ENCODE measurements around the gene ICE1. TPM values are rescaled to one million over a fixed set of nuclear protein-coding genes. Genes with fewer than 3 reads are reported as not detected.

The ICE1 gene
- total and polyA plus RNA-seq, 2 of the 4 experiments (the other 2 are of a cell fraction), result 9.0 to 18.5 TPM

- Histone ChIP-seq H3K36me3 (ENCODE audit: control insufficient read depth, insufficient read depth, low read length) (no peaks in the 10 kb centered on the region), H3K9me3 (ENCODE audit: control insufficient read depth, insufficient read depth, low read length) (no peaks in the 10 kb centered on the region), H4K91ac (ENCODE audit: insufficient read depth, low read depth, low read length) (no peak overlapping the region), H3K4me2 (ENCODE audit: low read depth, low read length) (no peak overlapping the region), H2AK5ac (ENCODE audit: low read depth, low read length) (no peak overlapping the region), H3K79me1 (ENCODE audit: low read depth in 1 of 2, low read length in 2 of 2) (no peaks in the 10 kb centered on the region), H2AK9ac (replicated peaks; ENCODE audit: low read depth, low read length, poor library complexity) (no peak overlapping the region), H3K14ac (replicated peaks; ENCODE audit: low read depth, low read length) (no peak overlapping the region), H3K18ac (ENCODE audit: low read depth, low read length) (no peak overlapping the region), H3K4me1 (ENCODE audit: control insufficient read depth, insufficient read depth, low read length) (peaks cover 2% of the 10 kb centered on the region; the same call in 1 of the 2 replicates), H3K9ac (ENCODE audit: low read depth, low read length) (no peak overlapping the region), H2AFZ (replicated peaks; ENCODE audit: low read length, poor library complexity) (no peak overlapping the region), H3K9me1 (ENCODE audit: insufficient read depth, low read length) (no peaks in the 10 kb centered on the region), H2BK5ac (ENCODE audit: low read depth, low read length, poor library complexity, severe bottlenecking) (no peak overlapping the region), H2BK20ac (ENCODE audit: low read depth, low read length) (no peak overlapping the region), H3K23ac (ENCODE audit: low read depth, low read length) (no peak overlapping the region), H4K20me1 (ENCODE audit: insufficient read depth, low read length) (no peaks in the 10 kb centered on the region), H2BK15ac (ENCODE audit: low read depth, low read length) (no peak overlapping the region), H4K5ac (ENCODE audit: low read depth, low read length) (no peak overlapping the region), H3K4ac (ENCODE audit: low read depth, low read length) (no peak overlapping the region), H3K56ac (ENCODE audit: extremely low read depth, insufficient read depth, low read length) (no peak overlapping the region), H3K27me3 (ENCODE audit: control insufficient read depth, insufficient read depth, low read length) (no peaks in the 10 kb centered on the region), H3K27ac (ENCODE audit: insufficient read depth, low read length) (no peak overlapping the region), H3K4me3 (ENCODE audit: insufficient read depth, low read depth, low read length) (no peak overlapping the region), H4K8ac (ENCODE audit: low read depth in 2 of 2, low read length in 2 of 2) (no peak overlapping the region), H2BK120ac (ENCODE audit: low read depth, low read length) (no peak overlapping the region)
- BruUV-seq (replicated peaks), result no TSS peak
- ChIA-PET POLR2A (ENCODE audit: unreplicated experiment) (no interaction called here), CTCF (no interaction called here)
- ATAC-seq (ENCODE audit: low read depth), result no peak
- no peak for TF ChIP-seq CHD1 (IDR thresholded peaks at IDR 0.05; ENCODE audit: low read depth, low read length)
- no peak for TF ChIP-seq POLR2A (IDR thresholded peaks at IDR 0.05; ENCODE audit: low read depth, low read length)
- TF ChIP-seq RAD21 (IDR thresholded peaks at IDR 0.05; ENCODE audit: low read length), result no peak
- no peak for TF ChIP-seq NFE2L2 (IDR thresholded peaks at IDR 0.05; ENCODE audit: low read depth, low read length)
- TF ChIP-seq BHLHE40 (IDR thresholded peaks at IDR 0.05; ENCODE audit: low read depth, low read length), result no peak
- TF ChIP-seq MAFK (IDR thresholded peaks at IDR 0.05; ENCODE audit: low read depth, low read length), result no peak
- DNase-seq, result no peak
- no CpG with 5 or more reads among the region's 5 CpGs for WGBS, 2 experiments (ENCODE audit: extremely low coverage in 2 of 2, insufficient read length in 1 of 2)
- in situ Hi-C loops (cut with MboI; ENCODE audit: low sequenced_read_pairs) (loop anchor here (10.0 kb wide), 1 partner anchor 540 kb away; no protein-coding TSS in a partner anchor), intact Hi-C loops (cut with micrococcal nuclease) (no loop called here), dilution Hi-C loops (cut with HindIII; ENCODE audit: low sequenced_read_pairs, unreplicated experiment) (no loop called here)
These were observed 7.5 kb upstream of the ICE1 start for GRCh38 chr5:5414999-5415398.
